GM08714 (cell line): Measurements from ENCODE around the gene DNAAF8.
"Not testable (repeated sequence)": the region's sequence is repeated elsewhere in the genome, so short reads cannot be mapped to it uniquely, and the experiment has no call there.

Experiments used
- H3K4me3 ChIP-seq: fragments of 200-500 bp; sonication (Bioruptor generic); 2 replicates; pipeline ENCODE4 v1.5.1; 2014; ENCODE audit warnings: mild to moderate bottlenecking, low read length, inconsistent platforms
- ZNF274 ChIP-seq: IDR thresholded peaks from 2 replicates; pipeline ENCODE4 v1.6.1; 2012; ENCODE audit warnings: mild to moderate bottlenecking, low read depth, low read length

DNAAF8 gene

DNA sequence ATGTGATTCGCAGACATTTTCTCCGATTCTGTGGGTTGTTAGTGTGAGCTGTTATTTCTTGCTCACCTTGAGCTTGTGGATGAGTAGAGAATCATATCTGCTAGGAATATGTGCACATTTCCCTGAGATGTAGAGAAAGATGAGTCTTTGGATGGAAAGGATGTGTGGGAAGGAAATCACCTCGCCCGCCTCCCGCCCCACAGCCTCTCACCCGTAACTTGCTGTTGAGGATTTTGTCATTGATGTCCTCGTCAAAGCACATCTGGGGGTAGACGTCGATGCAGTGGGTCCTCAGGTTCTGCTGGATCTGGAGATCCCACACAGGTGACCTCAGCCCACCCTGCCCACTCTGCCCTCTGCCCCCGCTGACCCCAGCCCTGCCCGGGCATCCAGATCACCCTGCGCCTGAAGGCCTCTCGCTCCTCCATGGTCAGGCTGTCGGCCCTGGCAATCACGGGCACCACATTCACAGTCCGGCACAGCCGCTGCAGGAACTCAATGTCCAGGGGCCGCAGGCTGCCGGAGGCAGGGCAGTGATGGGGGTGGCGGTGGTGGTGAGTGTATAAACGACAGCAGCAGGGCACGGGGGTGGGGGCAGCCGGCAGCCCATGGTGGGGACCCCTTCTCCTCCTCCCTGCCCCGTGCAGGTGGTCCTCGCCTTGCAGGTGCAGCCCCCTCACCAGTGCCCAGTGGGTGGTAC, 49.1 kb downstream of the DNAAF8 start:
- no peak for TF ChIP-seq ZNF274
- H3K4me3 ChIP-seq: no peak overlapping the region

DNA sequence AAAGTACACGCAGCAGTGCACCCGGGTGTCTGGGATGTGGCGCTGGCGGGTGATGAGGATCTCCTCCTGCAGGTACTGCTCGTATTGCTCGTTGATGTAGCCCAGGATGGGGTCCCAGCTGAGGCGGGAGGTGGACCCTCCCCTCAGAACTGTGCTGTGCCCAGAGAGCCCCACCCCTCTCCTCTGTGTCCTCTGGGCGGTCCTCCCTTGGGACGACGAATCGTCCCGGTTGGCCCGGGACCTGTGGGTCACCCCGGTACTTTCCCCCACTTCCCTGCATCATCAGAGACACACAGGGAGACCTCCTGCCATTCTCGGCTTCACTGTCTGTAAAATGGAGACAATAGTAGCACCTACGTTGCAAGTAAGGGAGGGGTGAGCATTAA, 49.6 kb downstream of the DNAAF8 start:
- H3K4me3 ChIP-seq: no peak overlapping the region
- no peak for TF ChIP-seq ZNF274

GRCh38 chr16:4784444-4784987, 50.2 kb downstream of the DNAAF8 start:
- H3K4me3 ChIP-seq: not testable (repeated sequence)

DNA sequence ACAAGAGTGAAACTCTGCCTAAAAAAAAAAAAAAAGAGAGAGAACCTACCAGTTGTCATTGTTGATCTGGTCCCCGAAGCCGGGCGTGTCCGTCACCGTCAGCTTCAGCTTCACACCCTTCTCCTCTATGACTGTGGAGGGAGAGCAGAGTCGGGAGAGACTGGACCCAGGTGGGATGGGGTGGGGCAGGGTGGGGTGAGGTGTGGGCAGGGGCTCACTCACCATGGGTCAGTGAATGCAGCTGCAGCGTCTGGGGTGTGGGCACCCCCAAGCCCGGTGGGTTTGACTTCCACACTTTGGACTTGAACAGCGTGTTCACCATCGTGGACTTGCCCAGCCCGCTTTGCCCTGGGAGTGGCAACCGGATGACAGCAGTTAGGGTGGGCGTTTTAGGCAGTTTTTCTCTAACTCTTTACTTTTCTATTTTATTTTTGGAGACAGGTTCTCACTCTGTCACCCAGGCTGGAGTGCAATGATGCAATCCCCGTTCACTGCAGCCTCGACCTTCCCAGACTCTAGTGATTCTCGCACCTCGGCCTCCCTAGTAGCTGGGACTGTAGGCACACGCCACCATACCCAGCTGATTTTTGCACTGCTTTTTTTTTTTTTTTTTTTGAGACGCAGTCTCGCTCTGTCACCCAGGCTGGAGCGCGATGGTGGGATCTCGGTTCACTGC, 51.6 kb downstream of the DNAAF8 start:
- H3K4me3 ChIP-seq: no peak overlapping the region
- no peak for TF ChIP-seq ZNF274

- H3K4me3 ChIP-seq: no peak overlapping the region
- TF ChIP-seq ZNF274: no peak
These were observed 52.7 kb downstream of the DNAAF8 start for GRCh38 chr16:4787068-4787467.

- no peak within 1 kb of the TSS for H3K4me3 ChIP-seq
- no peak for TF ChIP-seq ZNF274
These were observed 53.5 kb downstream of the DNAAF8 start, which contains the start of gene SEPTIN12 for GRCh38 chr16:4787627-4788482. Gene SEPTIN12, minus strand, starts transcription at chr16:4788345. Its CDS starts 700 bp downstream, at chr16:4787645.

GRCh38 chr16:4788489-4788889, 54.2 kb downstream of the DNAAF8 start:
- no peak overlapping the region for H3K4me3 ChIP-seq
- TF ChIP-seq ZNF274: no peak

DNA sequence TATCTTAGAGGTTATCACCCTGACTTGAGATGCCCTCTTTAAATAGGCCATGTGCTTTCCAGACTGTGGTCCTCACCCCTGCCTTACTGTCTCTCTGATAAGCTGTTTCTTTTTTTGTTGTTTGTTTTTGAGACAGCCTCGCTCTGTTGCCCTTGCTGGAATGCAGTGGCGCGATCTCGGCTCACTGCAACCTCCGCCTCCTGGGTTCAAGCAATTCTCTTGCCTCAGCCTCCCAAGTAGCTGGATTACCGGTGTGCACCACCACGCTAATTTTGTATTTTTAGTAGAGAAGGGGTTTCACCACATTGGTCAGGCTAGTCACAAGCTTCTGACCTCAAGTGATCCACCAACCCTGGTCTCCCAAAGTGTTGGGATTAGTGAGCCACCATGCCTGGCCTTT, 54.6 kb downstream of the DNAAF8 start:
- no peak for TF ChIP-seq ZNF274
- H3K4me3 ChIP-seq: no peak overlapping the region

DNA sequence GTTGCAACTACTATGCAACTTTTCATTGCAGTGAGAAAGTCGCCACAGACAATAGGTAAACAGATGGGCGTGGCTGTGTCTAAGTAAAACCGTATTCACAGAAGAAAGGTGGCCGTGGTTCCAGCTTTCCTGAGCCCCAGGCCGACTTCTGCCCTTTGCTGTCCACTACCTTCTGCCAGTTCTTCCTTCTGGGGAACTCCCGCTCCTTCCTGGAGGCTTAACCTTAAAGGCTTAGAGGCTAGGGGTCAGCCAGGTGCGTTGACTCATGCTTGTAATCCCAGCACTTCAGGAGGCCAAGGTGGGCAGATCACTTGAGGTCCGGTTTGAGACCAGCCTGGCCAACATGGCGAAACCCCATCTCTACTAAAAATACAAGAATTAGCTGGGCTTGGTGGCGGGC, 55.9 kb downstream of the DNAAF8 start:
- H3K4me3 ChIP-seq: no peak overlapping the region
- no peak for TF ChIP-seq ZNF274

DNA sequence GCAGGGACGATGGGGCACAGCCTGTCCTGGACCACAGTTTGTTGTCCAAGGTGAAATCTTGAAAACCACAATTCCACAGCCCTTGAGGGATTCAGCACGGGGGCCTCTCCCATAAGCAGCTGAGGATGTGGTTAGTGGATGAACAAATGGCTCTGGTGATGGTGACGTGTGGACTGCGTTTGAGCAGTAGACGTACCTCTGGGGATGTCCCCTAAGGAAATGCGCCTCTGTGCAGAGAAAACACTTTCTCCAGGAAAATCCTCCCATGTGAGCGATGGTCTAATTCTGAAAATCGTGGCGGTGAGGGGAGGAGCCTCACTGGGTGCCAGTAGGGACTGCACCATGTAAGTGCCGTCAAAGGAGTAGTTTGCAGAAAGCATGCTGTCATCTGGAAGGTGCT, 56.5 kb downstream of the DNAAF8 start:
- no peak for TF ChIP-seq ZNF274
- H3K4me3 ChIP-seq: no peak overlapping the region

- no peak for TF ChIP-seq ZNF274
- H3K4me3 ChIP-seq: no peak overlapping the region
These were observed 58.7 kb downstream of the DNAAF8 start for GRCh38 chr16:4792951-4793513.

- TF ChIP-seq ZNF274: no peak
- H3K4me3 ChIP-seq: no peak within 1 kb of the TSS
These were observed 61.0 kb downstream of the DNAAF8 start, which contains the start of gene SMIM22 for GRCh38 chr16:4795181-4795827. Gene SMIM22, plus strand, starts transcription at chr16:4795369. Its CDS starts 366 bp downstream, at chr16:4795735.

DNA sequence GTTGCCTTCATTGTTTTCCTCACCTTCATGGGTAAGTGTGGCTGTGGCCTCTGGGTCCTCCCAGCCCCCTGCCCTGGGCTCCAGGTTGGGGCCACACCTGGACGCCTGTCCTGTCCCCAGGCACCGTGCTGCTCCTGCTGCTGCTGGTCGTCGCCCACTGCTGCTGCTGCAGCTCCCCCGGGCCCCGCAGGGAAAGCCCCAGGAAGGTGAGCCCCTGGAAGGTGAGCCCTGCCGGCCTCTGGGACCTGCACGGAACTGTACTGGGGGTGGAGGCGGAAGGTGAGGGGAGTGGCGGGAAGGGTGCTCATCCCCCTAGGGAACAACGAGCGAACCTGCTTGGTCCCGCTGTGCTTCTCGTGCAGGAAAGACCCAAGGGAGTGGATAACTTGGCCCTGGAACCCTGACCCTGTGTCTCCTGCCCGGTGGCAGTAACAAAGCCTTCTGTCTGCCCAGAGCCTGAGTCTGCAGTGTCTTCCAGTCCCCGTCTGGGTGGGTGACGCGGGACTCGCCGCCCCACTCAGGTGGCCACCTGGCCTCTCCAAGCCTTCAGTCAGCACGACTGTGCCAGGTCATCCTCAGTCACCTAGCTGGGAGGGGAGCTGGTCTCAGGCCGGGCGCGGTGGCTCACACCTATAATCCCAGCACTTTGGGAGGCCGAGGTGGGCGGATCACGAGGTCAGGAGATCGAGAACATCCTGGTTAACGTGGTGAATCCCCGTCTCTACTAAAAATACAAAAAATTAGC, 61.7 kb downstream of the DNAAF8 start:
- no peak for TF ChIP-seq ZNF274
- H3K4me3 ChIP-seq: no peak overlapping the region
